MM.1S (cell line): ENCODE results near the gene PAQR5.

ENCODE experiments used
- CTCF ChIP-seq: fragments of 300-600 bp; sonication (generic); IDR thresholded peaks from 2 replicates; pipeline ENCODE4 v1.5.1; 2016; ENCODE audit warnings: antibody characterized with exemption, low read length, mixed read lengths
- EZH2 ChIP-seq: fragments of 300-600 bp; sonication (generic); optimal IDR thresholded peaks from 2 replicates; pipeline ENCODE3; 2017; ENCODE audit warnings: low read depth, mild to moderate bottlenecking, antibody characterized with exemption, low read length, mixed read lengths

DNA sequence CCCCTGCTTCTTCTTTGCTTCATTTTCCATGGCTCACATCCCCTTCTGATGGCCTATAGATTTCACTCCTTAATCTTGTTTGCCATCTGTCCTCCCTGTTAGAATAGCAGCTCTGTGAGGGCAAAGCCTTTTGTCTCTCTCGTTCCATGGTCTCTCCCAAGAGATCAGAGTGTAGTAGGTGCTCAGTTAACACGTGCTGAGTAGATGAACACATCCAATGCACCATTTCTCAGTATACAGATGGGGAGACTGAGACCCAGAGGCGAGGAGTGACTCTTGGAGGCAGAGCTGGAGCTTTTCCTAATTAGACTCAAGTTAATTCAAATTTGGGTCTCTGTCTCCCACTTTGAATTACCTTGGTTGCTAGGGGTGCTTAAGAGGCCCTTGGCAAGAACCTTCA is 4.2 kb downstream of the PAQR5 start:
- no peak for TF ChIP-seq CTCF
- no peak for TF ChIP-seq EZH2
